ENCODE results near the gene NRK. TPM values are rescaled to one million over a fixed set of nuclear protein-coding genes. Genes with fewer than 3 reads are reported as not detected.
A peak's percentile ranks its signal among the peaks of the same experiment; 100 is the strongest.
"Not testable (repeated sequence)": the region's sequence is repeated elsewhere in the genome, so short reads cannot be mapped to it uniquely, and the experiment has no call there.

The NRK gene
- total RNA-seq, 1 donor from 2014 or later = 0.49 TPM

DNA sequence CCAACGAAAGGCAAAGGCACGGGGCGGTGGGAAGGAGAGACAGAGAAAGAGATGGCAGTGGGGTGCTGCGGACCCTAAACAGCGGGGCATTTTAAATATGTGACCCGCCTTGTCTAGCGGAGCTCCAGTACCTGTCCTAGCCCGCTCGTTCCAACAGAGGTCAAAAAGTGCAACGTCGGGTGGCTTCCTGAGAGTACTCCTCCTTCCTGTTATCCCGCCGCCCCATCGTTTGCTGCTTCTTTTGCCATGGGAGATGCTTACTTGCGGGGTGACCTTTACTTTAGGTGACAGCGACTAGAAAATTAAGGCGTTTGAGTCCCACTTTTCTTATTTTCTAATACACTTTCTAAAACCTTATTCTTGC, 735 bp downstream of the NRK start:
- TF ChIP-seq POLR2A (IDR thresholded peaks at IDR 0.05) (no peak), POLR2AphosphoS5 (IDR thresholded peaks at IDR 0.05; ENCODE audit: insufficient read depth in 1 of 2, low read depth in 1 of 2) (no peak), CTCF (IDR thresholded peaks at IDR 0.05) (no peak)
- no peaks in the 10 kb centered on the region for H3K9me3 ChIP-seq
- intact Hi-C loops (cut with DNase I) = no loop called here
- DNase-seq (ENCODE audit: extremely low spot score in 2 of 2) = no peak
- peak overlapping the region; percentile 31 to 35 for H3K4me3 ChIP-seq
- H3K36me3 ChIP-seq = no peaks in the 10 kb centered on the region
- H3K27ac ChIP-seq = no peak overlapping the region
- H3K27me3 ChIP-seq = no peaks in the 10 kb centered on the region
- no peaks in the 10 kb centered on the region for H3K4me1 ChIP-seq

DNA sequence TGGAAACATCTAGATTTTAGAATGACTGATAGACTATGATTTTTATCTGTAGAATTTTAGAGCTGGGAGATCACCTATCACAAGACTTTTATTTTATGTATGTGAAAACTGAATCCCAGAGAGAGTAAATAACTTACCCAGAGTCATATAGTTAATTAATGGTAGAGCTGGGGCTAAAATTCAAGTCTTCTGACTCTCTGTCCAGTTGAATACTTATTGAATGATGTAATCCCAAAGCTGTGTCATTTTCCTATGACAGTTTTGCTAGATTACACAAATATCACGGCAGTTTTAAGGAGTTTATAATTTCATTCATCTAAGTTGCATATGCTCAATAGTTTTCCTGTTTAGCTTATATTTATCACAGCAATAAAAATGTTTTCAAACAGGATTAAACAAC, 6.7 kb downstream of the NRK start:
- TF ChIP-seq POLR2AphosphoS5 (IDR thresholded peaks at IDR 0.05; ENCODE audit: insufficient read depth in 1 of 2, low read depth in 1 of 2) (no peak), CTCF (IDR thresholded peaks at IDR 0.05) (no peak), POLR2A (IDR thresholded peaks at IDR 0.05) (no peak)
- Histone ChIP-seq H3K36me3 (no peaks in the 10 kb centered on the region), H3K27ac (no peak overlapping the region), H3K27me3 (no peaks in the 10 kb centered on the region), H3K9me3 (no peaks in the 10 kb centered on the region), H3K4me1 (no peaks in the 10 kb centered on the region), H3K4me3 (no peak overlapping the region)
- no peak for DNase-seq (ENCODE audit: extremely low spot score in 2 of 2)
- intact Hi-C loops (cut with DNase I) = no loop called here

GRCh38 chrX:105837232-105837631, 14.9 kb downstream of the NRK start:
- H3K27me3 ChIP-seq = no peaks in the 10 kb centered on the region
- intact Hi-C loops (cut with DNase I) = no loop called here
- no peak for TF ChIP-seq POLR2A (IDR thresholded peaks at IDR 0.05)
- TF ChIP-seq POLR2AphosphoS5 (IDR thresholded peaks at IDR 0.05; ENCODE audit: insufficient read depth in 1 of 2, low read depth in 1 of 2) = no peak
- TF ChIP-seq CTCF (IDR thresholded peaks at IDR 0.05) = no peak
- H3K36me3 ChIP-seq = no peaks in the 10 kb centered on the region
- no peak overlapping the region for H3K27ac ChIP-seq
- H3K4me3 ChIP-seq = no peak overlapping the region
- no peaks in the 10 kb centered on the region for H3K9me3 ChIP-seq
- no peaks in the 10 kb centered on the region for H3K4me1 ChIP-seq
- DNase-seq (ENCODE audit: extremely low spot score in 2 of 2) = no peak

DNA sequence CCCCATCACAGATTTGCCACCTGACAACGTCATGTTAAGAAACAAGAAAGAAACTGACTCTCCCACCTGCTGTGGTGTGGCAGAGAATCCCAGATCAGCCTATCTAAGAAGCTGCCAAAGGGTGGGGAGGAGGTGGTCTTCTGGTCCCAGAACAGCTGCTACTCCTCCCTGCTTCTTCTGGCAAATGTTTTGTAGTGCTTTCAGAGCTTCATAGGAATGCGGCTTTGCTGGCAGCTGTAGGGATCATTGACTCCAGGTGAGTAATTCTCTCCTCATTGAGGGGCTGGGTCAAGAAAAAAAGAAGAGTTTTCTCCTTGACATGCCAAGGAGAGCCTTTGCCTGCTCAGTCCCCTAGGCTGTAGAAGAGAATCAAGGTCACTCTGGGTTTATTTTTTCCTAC, 23.3 kb downstream of the NRK start:
- intact Hi-C loops (cut with DNase I) = no loop called here
- no peak for DNase-seq (ENCODE audit: extremely low spot score in 2 of 2)
- no peak overlapping the region for H3K27ac ChIP-seq
- H3K4me1 ChIP-seq = no peaks in the 10 kb centered on the region
- H3K9me3 ChIP-seq = no peaks in the 10 kb centered on the region
- H3K27me3 ChIP-seq = no peaks in the 10 kb centered on the region
- TF ChIP-seq CTCF (IDR thresholded peaks at IDR 0.05) (no peak), POLR2AphosphoS5 (IDR thresholded peaks at IDR 0.05; ENCODE audit: insufficient read depth in 1 of 2, low read depth in 1 of 2) (no peak), POLR2A (IDR thresholded peaks at IDR 0.05) (no peak)
- H3K36me3 ChIP-seq = no peaks in the 10 kb centered on the region
- H3K4me3 ChIP-seq = no peak overlapping the region

GRCh38 chrX:105850100-105850499, 27.8 kb downstream of the NRK start:
- H3K36me3 ChIP-seq; DNase-seq (ENCODE audit: extremely low spot score in 2 of 2); H3K9me3 ChIP-seq; H3K4me3 ChIP-seq; H3K4me1 ChIP-seq; H3K27me3 ChIP-seq; H3K27ac ChIP-seq: not testable (repeated sequence)
- intact Hi-C loops (cut with DNase I) = loop anchor here (10.0 kb wide), 1 partner anchor 895 kb away; no protein-coding TSS in a partner anchor

DNA sequence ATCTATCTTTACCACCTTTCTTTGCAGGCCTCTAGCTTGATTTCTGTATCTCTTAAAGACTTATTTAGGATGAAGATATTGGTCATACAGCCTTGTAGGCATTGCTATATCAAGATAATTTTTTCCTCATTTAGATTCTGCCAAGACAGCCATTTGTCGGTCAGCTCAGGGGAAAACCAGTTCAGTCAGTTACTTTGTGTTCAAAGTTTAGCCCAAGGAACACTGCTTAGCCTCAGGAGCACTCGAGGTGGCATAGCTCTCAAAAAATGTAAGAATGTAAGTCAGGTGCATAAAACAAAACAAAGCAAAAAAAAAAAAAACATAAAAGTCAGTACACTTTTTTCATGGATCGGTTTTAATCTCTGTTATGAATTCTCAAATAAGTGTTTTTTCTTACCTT, 43.4 kb downstream of the NRK start:
- no peak for TF ChIP-seq POLR2AphosphoS5 (IDR thresholded peaks at IDR 0.05; ENCODE audit: insufficient read depth in 1 of 2, low read depth in 1 of 2)
- no peak for TF ChIP-seq CTCF (IDR thresholded peaks at IDR 0.05)
- no peak for TF ChIP-seq POLR2A (IDR thresholded peaks at IDR 0.05)
- no peaks in the 10 kb centered on the region for H3K9me3 ChIP-seq
- no peaks in the 10 kb centered on the region for H3K27me3 ChIP-seq
- DNase-seq (ENCODE audit: extremely low spot score in 2 of 2) = no peak
- intact Hi-C loops (cut with DNase I) = no loop called here
- H3K27ac ChIP-seq = no peak overlapping the region
- H3K4me1 ChIP-seq = no peaks in the 10 kb centered on the region
- no peak overlapping the region for H3K4me3 ChIP-seq
- no peaks in the 10 kb centered on the region for H3K36me3 ChIP-seq

Data from vagina (tissue), 2 donors.